DOHH2 (cell line): ENCODE data around the gene SPOCK2.

Experiments used
- H3F3A ChIP-seq: fragments of 200-600 bp; sonication (generic), shearing (Covaris generic); 2 replicates; pipeline ENCODE4 v1.6.0; 2016; ENCODE audit warnings: antibody characterized with exemption, mild to moderate bottlenecking; ENCODE audit not compliant: control insufficient read depth, insufficient read depth
- H3K27ac ChIP-seq: fragments of 200-600 bp; sonication (generic); 2 replicates; pipeline ENCODE4 v1.5.1; 2014; ENCODE audit warnings: low read depth, mild to moderate bottlenecking, low read length, moderate library complexity
- H3K27me3 ChIP-seq: fragments of 200-600 bp; sonication (generic); 2 replicates; pipeline ENCODE4 v1.6.1; 2014; ENCODE audit warnings: mild to moderate bottlenecking, low read length, mixed read lengths; ENCODE audit not compliant: control insufficient read depth
- H3K36me3 ChIP-seq: fragments of 200-600 bp; sonication (generic); 2 replicates; pipeline ENCODE4 v1.6.1; 2014; ENCODE audit warnings: mild to moderate bottlenecking, low read length, moderate library complexity, mixed read lengths; ENCODE audit not compliant: control insufficient read depth
- H3K4me1 ChIP-seq: fragments of 200-600 bp; sonication (generic); 2 replicates; pipeline ENCODE4 v1.6.1; 2014; ENCODE audit warnings: mild to moderate bottlenecking, low read length, mixed read lengths; ENCODE audit not compliant: control insufficient read depth
- H3K4me2 ChIP-seq: fragments of 200-600 bp; sonication (generic); 2 replicates; pipeline ENCODE4 v1.6.0; 2014; ENCODE audit warnings: mild to moderate bottlenecking, low read length, moderate library complexity
- H3K4me3 ChIP-seq: fragments of 200-600 bp; sonication (generic); 2 replicates; pipeline ENCODE4 v1.5.1; 2014; ENCODE audit warnings: mild to moderate bottlenecking, low read length, mixed read lengths
- H3K79me2 ChIP-seq: fragments of 200-600 bp; sonication (generic); 2 replicates; pipeline ENCODE4 v1.6.1; 2014; ENCODE audit warnings: mild to moderate bottlenecking, low read length, mixed read lengths; ENCODE audit not compliant: control insufficient read depth
- H3K9me2 ChIP-seq: fragments of 200-600 bp; sonication (generic); replicated peaks from 2 replicates; pipeline ENCODE4 v1.6.1; 2014; ENCODE audit warnings: mild to moderate bottlenecking, low read length, mixed read lengths; ENCODE audit not compliant: control insufficient read depth
- H3K9me3 ChIP-seq: fragments of 200-600 bp; sonication (generic); 2 replicates; pipeline ENCODE4 v1.6.1; 2014; ENCODE audit warnings: antibody characterized with exemption, low read length, mixed read lengths; ENCODE audit not compliant: control insufficient read depth, insufficient read depth
- H4K20me1 ChIP-seq: fragments of 200-600 bp; sonication (generic); 2 replicates; pipeline ENCODE4 v1.6.0; 2014; ENCODE audit warnings: low read depth, mild to moderate bottlenecking, antibody characterized with exemption, low read length, moderate library complexity; ENCODE audit not compliant: control insufficient read depth, insufficient read depth
- CTCF ChIP-seq: fragments of 200-600 bp; sonication (generic); IDR thresholded peaks from one replicate; pipeline ENCODE4 v1.5.1; 2014; ENCODE audit warnings: antibody characterized with exemption, mild to moderate bottlenecking, low read depth, low read length; ENCODE audit not compliant: poor library complexity, severe bottlenecking
- EZH2phosphoT487 ChIP-seq: fragments of 200-600 bp; sonication (generic); IDR thresholded peaks from 2 replicates; pipeline ENCODE4 v1.6.1; 2017; ENCODE audit warnings: borderline replicate concordance, mild to moderate bottlenecking, antibody characterized with exemption, low read length, moderate library complexity, mixed read lengths

The SPOCK2 gene

GRCh38 chr10:72009051-72009424 lies 79.3 kb downstream of the SPOCK2 start:
- no peaks in the 10 kb centered on the region for H3K9me3 ChIP-seq

More at GRCh38 chr10:72009051-72009424, 79.3 kb downstream of the SPOCK2 start:
- no peak overlapping the region for H3K4me2 ChIP-seq
- H3K27me3 ChIP-seq, result 0 out of 2 replicates have a peak, but pooled peaks cover 3% of the 10 kb centered on the region
- H4K20me1 ChIP-seq, result no peaks in the 10 kb centered on the region
- H3K36me3 ChIP-seq, result no peaks in the 10 kb centered on the region
- H3K79me2 ChIP-seq, result no peaks in the 10 kb centered on the region
- H3K4me3 ChIP-seq, result no peak overlapping the region
- H3K9me2 ChIP-seq, result no peaks in the 10 kb centered on the region
- TF ChIP-seq EZH2phosphoT487 (no peak), CTCF (no peak)
- no peaks in the 10 kb centered on the region for H3F3A ChIP-seq
- H3K4me1 ChIP-seq, result no peaks in the 10 kb centered on the region
- no peak overlapping the region for H3K27ac ChIP-seq
